ENCODE measurements around the gene CCDC89. TPM values are rescaled to one million over a fixed set of nuclear protein-coding genes. Genes with fewer than 3 reads are reported as not detected.
A peak's percentile ranks its signal among the peaks of the same experiment; 100 is the strongest.

Gene CCDC89
- total and polyA plus RNA-seq, 4 donors: 1.1 to 1.9 (median 1.6) TPM

- 58 to 67% methylated on average over 1 of the region's 1 CpG for WGBS, 2 donors
- no peaks in the 10 kb centered on the region for H3K4me1 ChIP-seq (ENCODE audit: control insufficient read depth in 1 of 2, insufficient read depth in 2 of 2, low read length in 2 of 2)
- no peaks in the 10 kb centered on the region for H3K27me3 ChIP-seq (ENCODE audit: control insufficient read depth in 1 of 2, insufficient read depth in 2 of 2, low read length in 1 of 2)
- ATAC-seq (ENCODE audit: low FRiP score): no peak
- intact Hi-C loops (cut with DNase I): no loop called here
- no peaks in the 10 kb centered on the region for H3K36me3 ChIP-seq (ENCODE audit: control insufficient read depth in 1 of 2, insufficient read depth in 2 of 2, low read length in 1 of 2)
- H3K9me3 ChIP-seq (ENCODE audit: control insufficient read depth, low read length): no peaks in the 10 kb centered on the region
- no peak overlapping the region for H3K4me3 ChIP-seq (ENCODE audit: low read length in 2 of 2)
- H3K27ac ChIP-seq (ENCODE audit: low read depth in 1 of 2, low read length in 2 of 2): no peak overlapping the region
- DNase-seq: no peak
Measured at GRCh38 chr11:85698195-85698594, 12.2 kb upstream of the CCDC89 start.

GRCh38 chr11:85697747-85698146 lies 11.8 kb upstream of the CCDC89 start:
- H3K9me3 ChIP-seq (ENCODE audit: control insufficient read depth, low read length): no peaks in the 10 kb centered on the region
- ATAC-seq (ENCODE audit: low FRiP score) (no peak), DNase-seq (no peak)
- no peak overlapping the region for H3K27ac ChIP-seq (ENCODE audit: low read depth in 1 of 2, low read length in 2 of 2)
- H3K27me3 ChIP-seq (ENCODE audit: control insufficient read depth in 1 of 2, insufficient read depth in 2 of 2, low read length in 1 of 2): no peaks in the 10 kb centered on the region
- no peak overlapping the region for H3K4me3 ChIP-seq (ENCODE audit: low read length in 2 of 2)
- H3K4me1 ChIP-seq (ENCODE audit: control insufficient read depth in 1 of 2, insufficient read depth in 2 of 2, low read length in 2 of 2): no peaks in the 10 kb centered on the region
- intact Hi-C loops (cut with DNase I): no loop called here
- WGBS, 2 donors: 87 to 93% methylated on average over 2 of the region's 2 CpGs
- H3K36me3 ChIP-seq (ENCODE audit: control insufficient read depth in 1 of 2, insufficient read depth in 2 of 2, low read length in 1 of 2): no peaks in the 10 kb centered on the region

GRCh38 chr11:85695546-85695945 lies 9.6 kb upstream of the CCDC89 start:
- H3K4me3 ChIP-seq (ENCODE audit: low read length in 2 of 2): no peak overlapping the region
- H3K36me3 ChIP-seq (ENCODE audit: control insufficient read depth in 1 of 2, insufficient read depth in 2 of 2, low read length in 1 of 2): no peaks in the 10 kb centered on the region
- H3K27me3 ChIP-seq (ENCODE audit: control insufficient read depth in 1 of 2, insufficient read depth in 2 of 2, low read length in 1 of 2): no peaks in the 10 kb centered on the region
- ATAC-seq (ENCODE audit: low FRiP score) (no peak), DNase-seq (no peak)
- no peaks in the 10 kb centered on the region for H3K4me1 ChIP-seq (ENCODE audit: control insufficient read depth in 1 of 2, insufficient read depth in 2 of 2, low read length in 2 of 2)
- H3K9me3 ChIP-seq (ENCODE audit: control insufficient read depth, low read length): no peaks in the 10 kb centered on the region
- no peak overlapping the region for H3K27ac ChIP-seq (ENCODE audit: low read depth in 1 of 2, low read length in 2 of 2)
- intact Hi-C loops (cut with DNase I): no loop called here

GRCh38 chr11:85694385-85694980 lies 8.5 kb upstream of the CCDC89 start:
- no peak for ATAC-seq (ENCODE audit: low FRiP score)
- Histone ChIP-seq H3K36me3 (ENCODE audit: control insufficient read depth in 1 of 2, insufficient read depth in 2 of 2, low read length in 1 of 2) (no peaks in the 10 kb centered on the region), H3K9me3 (ENCODE audit: control insufficient read depth, low read length) (no peaks in the 10 kb centered on the region), H3K27me3 (ENCODE audit: control insufficient read depth in 1 of 2, insufficient read depth in 2 of 2, low read length in 1 of 2) (no peaks in the 10 kb centered on the region), H3K4me3 (ENCODE audit: low read length in 2 of 2) (no peak overlapping the region), H3K4me1 (ENCODE audit: control insufficient read depth in 1 of 2, insufficient read depth in 2 of 2, low read length in 2 of 2) (no peaks in the 10 kb centered on the region), H3K27ac (ENCODE audit: low read depth in 1 of 2, low read length in 2 of 2) (no peak overlapping the region)
- DNase-seq: no peak
- intact Hi-C loops (cut with DNase I): no loop called here
- 97 to 100% methylated on average over 1 of the region's 1 CpG for WGBS, 2 donors

GRCh38 chr11:85685125-85685819 lies 723 bp downstream of the CCDC89 start:
- intact Hi-C loops (cut with DNase I): no loop called here
- no peaks in the 10 kb centered on the region for H3K9me3 ChIP-seq (ENCODE audit: control insufficient read depth, low read length)
- ATAC-seq (ENCODE audit: low FRiP score): peak; percentile 69
- no peaks in the 10 kb centered on the region for H3K27me3 ChIP-seq (ENCODE audit: control insufficient read depth in 1 of 2, insufficient read depth in 2 of 2, low read length in 1 of 2)
- H3K27ac ChIP-seq (ENCODE audit: low read depth in 1 of 2, low read length in 2 of 2): peak overlapping the region in 1 of 2 donors; percentile 30
- WGBS, 2 donors: 57 to 58% methylated on average over 15 of the region's 15 CpGs
- no peaks in the 10 kb centered on the region for H3K36me3 ChIP-seq (ENCODE audit: control insufficient read depth in 1 of 2, insufficient read depth in 2 of 2, low read length in 1 of 2)
- peak overlapping the region; percentile 16 to 21 for H3K4me3 ChIP-seq (ENCODE audit: low read length in 2 of 2)
- peak; percentile 38 to 68 for DNase-seq
- H3K4me1 ChIP-seq (ENCODE audit: control insufficient read depth in 1 of 2, insufficient read depth in 2 of 2, low read length in 2 of 2): no peaks in the 10 kb centered on the region

- Histone ChIP-seq H3K36me3 (ENCODE audit: control insufficient read depth in 1 of 2, insufficient read depth in 2 of 2, low read length in 1 of 2) (no peaks in the 10 kb centered on the region), H3K27me3 (ENCODE audit: control insufficient read depth in 1 of 2, insufficient read depth in 2 of 2, low read length in 1 of 2) (no peaks in the 10 kb centered on the region), H3K9me3 (ENCODE audit: control insufficient read depth, low read length) (no peaks in the 10 kb centered on the region), H3K4me1 (ENCODE audit: control insufficient read depth in 1 of 2, insufficient read depth in 2 of 2, low read length in 2 of 2) (no peaks in the 10 kb centered on the region), H3K4me3 (ENCODE audit: low read length in 2 of 2) (peak overlapping the region; percentile 4 to 17), H3K27ac (ENCODE audit: low read depth in 1 of 2, low read length in 2 of 2) (no peak overlapping the region)
- ATAC-seq (ENCODE audit: low FRiP score) (peak; percentile 69), DNase-seq (peak; percentile 81 to 91)
- intact Hi-C loops (cut with DNase I): no loop called here
- whole genome bisulfite sequencing, 2 donors: 19 to 21% methylated on average over 40 to 43 of the region's 43 CpGs
Measured at GRCh38 chr11:85682330-85683305, 3.4 kb downstream of the CCDC89 start.

- intact Hi-C loops (cut with DNase I): no loop called here
- Histone ChIP-seq H3K27me3 (ENCODE audit: control insufficient read depth in 1 of 2, insufficient read depth in 2 of 2, low read length in 1 of 2) (no peaks in the 10 kb centered on the region), H3K4me1 (ENCODE audit: control insufficient read depth in 1 of 2, insufficient read depth in 2 of 2, low read length in 2 of 2) (no peaks in the 10 kb centered on the region), H3K4me3 (ENCODE audit: low read length in 2 of 2) (no peak overlapping the region), H3K9me3 (ENCODE audit: control insufficient read depth, low read length) (no peaks in the 10 kb centered on the region), H3K36me3 (ENCODE audit: control insufficient read depth in 1 of 2, insufficient read depth in 2 of 2, low read length in 1 of 2) (no peaks in the 10 kb centered on the region), H3K27ac (ENCODE audit: low read depth in 1 of 2, low read length in 2 of 2) (no peak overlapping the region)
- DNase-seq (no peak), ATAC-seq (ENCODE audit: low FRiP score) (no peak)
- 87 to 89% methylated on average over 1 of the region's 1 CpG for WGBS, 2 donors
Measured at GRCh38 chr11:85680897-85681296, 5.1 kb downstream of the CCDC89 start.

- Histone ChIP-seq H3K9me3 (ENCODE audit: control insufficient read depth, low read length) (no peaks in the 10 kb centered on the region), H3K36me3 (ENCODE audit: control insufficient read depth in 1 of 2, insufficient read depth in 2 of 2, low read length in 1 of 2) (no peaks in the 10 kb centered on the region), H3K4me1 (ENCODE audit: control insufficient read depth in 1 of 2, insufficient read depth in 2 of 2, low read length in 2 of 2) (no peaks in the 10 kb centered on the region), H3K27me3 (ENCODE audit: control insufficient read depth in 1 of 2, insufficient read depth in 2 of 2, low read length in 1 of 2) (no peaks in the 10 kb centered on the region), H3K4me3 (ENCODE audit: low read length in 2 of 2) (no peak overlapping the region), H3K27ac (ENCODE audit: low read depth in 1 of 2, low read length in 2 of 2) (no peak overlapping the region)
- 43 to 57% methylated on average over 4 of the region's 4 CpGs for WGBS, 2 donors
- ATAC-seq (ENCODE audit: low FRiP score) (no peak), DNase-seq (no peak)
- intact Hi-C loops (cut with DNase I): no loop called here
Measured at GRCh38 chr11:85679576-85679975, 6.4 kb downstream of the CCDC89 start.
